Fibroblast of mammary gland (primary cell): Measurements from ENCODE around the gene NUDT7.

ENCODE experiments used
- DNase-seq: peaks from one replicate; pipeline ENCODE4 v3.0.0-alpha.2; 2010; ENCODE audit warnings: low read depth
- H3K4me3 ChIP-seq: 2 replicates; pipeline ENCODE4 v1.5.1; 2011; ENCODE audit warnings: low read depth, mild to moderate bottlenecking, low read length, moderate library complexity; ENCODE audit not compliant: control insufficient read depth
- CTCF ChIP-seq: conservative IDR thresholded peaks from 2 replicates; pipeline ENCODE4 v1.5.1; 2011; ENCODE audit warnings: low read depth, low read length, inconsistent platforms; ENCODE audit not compliant: control insufficient read depth, insufficient read depth

The NUDT7 gene

GRCh38 chr16:77763994-77764393 lies 41.7 kb downstream of the NUDT7 start:
- H3K4me3 ChIP-seq, result no peak overlapping the region
- TF ChIP-seq CTCF, result no peak
- DNase-seq, result no peak

GRCh38 chr16:77767211-77767610 lies 44.9 kb downstream of the NUDT7 start:
- no peak for TF ChIP-seq CTCF
- H3K4me3 ChIP-seq, result no peak overlapping the region
- peak; percentile 18 for DNase-seq

GRCh38 chr16:77767826-77768225 lies 45.5 kb downstream of the NUDT7 start:
- no peak overlapping the region for H3K4me3 ChIP-seq
- TF ChIP-seq CTCF, result no peak
- DNase-seq, result no peak

GRCh38 chr16:77775911-77776909 lies 53.9 kb downstream of the NUDT7 start:
- peak; percentile 30 for DNase-seq
- TF ChIP-seq CTCF, result no peak
- no peak overlapping the region for H3K4me3 ChIP-seq

- TF ChIP-seq CTCF, result no peak
- DNase-seq, result no peak
- H3K4me3 ChIP-seq, result no peak overlapping the region
Observed at GRCh38 chr16:77777745-77778144, 55.4 kb downstream of the NUDT7 start.

GRCh38 chr16:77780378-77780837 lies 58.1 kb downstream of the NUDT7 start:
- H3K4me3 ChIP-seq, result no peak overlapping the region
- TF ChIP-seq CTCF, result no peak
- peak; percentile 92 for DNase-seq
